ENCODE results near the gene HDAC10.

Gene HDAC10

GRCh38 chr22:50266994-50267393 is 15.9 kb upstream of the HDAC10 start:
- H3K9me3 ChIP-seq (ENCODE audit: control insufficient read depth, low read length), result no peaks in the 10 kb centered on the region
- H3K27ac ChIP-seq (ENCODE audit: low read length, poor library complexity, severe bottlenecking), result no peak overlapping the region
- H3K27me3 ChIP-seq (ENCODE audit: control insufficient read depth in 1 of 2, insufficient read depth in 1 of 2, low read length in 2 of 2), result peaks cover 0 to 22% of the 10 kb centered on the region in 2 experiments

GRCh38 chr22:50264946-50265669 is 14.0 kb upstream of the HDAC10 start:
- Histone ChIP-seq H4K8ac (ENCODE audit: low read length) (no peak overlapping the region), H3K27ac (ENCODE audit: low read length, poor library complexity, severe bottlenecking) (no peak overlapping the region), H3K27me3 (ENCODE audit: control insufficient read depth in 1 of 2, insufficient read depth in 1 of 2, low read length in 2 of 2) (peaks cover 0 to 22% of the 10 kb centered on the region in 2 experiments), H3K9me3 (ENCODE audit: control insufficient read depth, low read length) (no peaks in the 10 kb centered on the region), H3K4me1 (ENCODE audit: control insufficient read depth, insufficient read depth, low read depth, low read length) (peaks cover 35% of the 10 kb centered on the region), H3K4me2 (ENCODE audit: low read length, poor library complexity, severe bottlenecking) (no peak overlapping the region), H2BK15ac (ENCODE audit: low read depth, poor library complexity, severe bottlenecking) (no peak overlapping the region), H4K91ac (ENCODE audit: low read length) (no peak overlapping the region), H3K4me3 (ENCODE audit: insufficient read depth in 1 of 2, low read depth in 1 of 2, low read length in 2 of 2) (no peak overlapping the region), H2BK120ac (ENCODE audit: low read depth, low read length) (no peak overlapping the region), H3K14ac (ENCODE audit: low read length in 2 of 2) (no peak overlapping the region), H3K4ac (ENCODE audit: low read depth in 1 of 2, low read length in 2 of 2) (no peak overlapping the region), H2BK12ac (ENCODE audit: low read length in 2 of 2) (no peak overlapping the region), H2AK5ac (ENCODE audit: low read length, severe bottlenecking) (no peak overlapping the region), H3K79me1 (replicated peaks; ENCODE audit: low read length, poor library complexity, severe bottlenecking) (peaks cover 3% of the 10 kb centered on the region), H3K23ac (ENCODE audit: low read length in 2 of 2) (no peak overlapping the region), H2BK5ac (ENCODE audit: low read depth, low read length, poor library complexity, severe bottlenecking) (no peak overlapping the region), H2AFZ (ENCODE audit: low read depth, low read length) (no peak overlapping the region), H3K9ac (ENCODE audit: low read length) (no peak overlapping the region), H3K18ac (ENCODE audit: low read depth in 1 of 2, low read length in 2 of 2) (no peak overlapping the region), H3K36me3 (ENCODE audit: control insufficient read depth in 1 of 2, insufficient read depth in 2 of 2, low read depth in 1 of 2, low read length in 2 of 2) (peaks cover 0 to 17% of the 10 kb centered on the region in 2 experiments)
- WGBS, result 87% methylated on average over 15 of the region's 15 CpGs
- no peak for DNase-seq

More at GRCh38 chr22:50266994-50267393, 15.9 kb upstream of the HDAC10 start:
- Histone ChIP-seq H3K36me3 (ENCODE audit: control insufficient read depth in 1 of 2, insufficient read depth in 2 of 2, low read depth in 1 of 2, low read length in 2 of 2) (peaks cover 0 to 18% of the 10 kb centered on the region in 2 experiments), H3K4me2 (ENCODE audit: low read length, poor library complexity, severe bottlenecking) (no peak overlapping the region), H3K23ac (ENCODE audit: low read length in 2 of 2) (no peak overlapping the region), H3K18ac (ENCODE audit: low read depth in 1 of 2, low read length in 2 of 2) (no peak overlapping the region), H2BK12ac (ENCODE audit: low read length in 2 of 2) (no peak overlapping the region), H3K14ac (ENCODE audit: low read length in 2 of 2) (no peak overlapping the region), H3K4me1 (ENCODE audit: control insufficient read depth, insufficient read depth, low read depth, low read length) (peaks cover 44% of the 10 kb centered on the region), H2BK120ac (ENCODE audit: low read depth, low read length) (no peak overlapping the region), H2AFZ (ENCODE audit: low read depth, low read length) (no peak overlapping the region), H2BK5ac (ENCODE audit: low read depth, low read length, poor library complexity, severe bottlenecking) (no peak overlapping the region), H4K91ac (ENCODE audit: low read length) (no peak overlapping the region), H3K4ac (ENCODE audit: low read depth in 1 of 2, low read length in 2 of 2) (no peak overlapping the region), H3K79me1 (replicated peaks; ENCODE audit: low read length, poor library complexity, severe bottlenecking) (no peaks in the 10 kb centered on the region), H2BK15ac (ENCODE audit: low read depth, poor library complexity, severe bottlenecking) (no peak overlapping the region), H4K8ac (ENCODE audit: low read length) (no peak overlapping the region), H3K4me3 (ENCODE audit: insufficient read depth in 1 of 2, low read depth in 1 of 2, low read length in 2 of 2) (peak overlapping the region in 1 of 2 experiments; percentile 47), H3K9ac (ENCODE audit: low read length) (no peak overlapping the region), H2AK5ac (ENCODE audit: low read length, severe bottlenecking) (no peak overlapping the region)
- 96% methylated on average over 34 of the region's 37 CpGs for WGBS
- no peak for DNase-seq

- H3K18ac ChIP-seq (ENCODE audit: low read depth in 1 of 2, low read length in 2 of 2), result no peak overlapping the region
- H2AK5ac ChIP-seq (ENCODE audit: low read length, severe bottlenecking), result no peak overlapping the region
- H3K4me1 ChIP-seq (ENCODE audit: control insufficient read depth, insufficient read depth, low read depth, low read length), result peaks cover 37% of the 10 kb centered on the region
- no peak overlapping the region for H3K23ac ChIP-seq (ENCODE audit: low read length in 2 of 2)
- H3K4me2 ChIP-seq (ENCODE audit: low read length, poor library complexity, severe bottlenecking), result no peak overlapping the region
- 94% methylated on average over 15 of the region's 15 CpGs for WGBS
- peaks cover 0 to 22% of the 10 kb centered on the region in 2 experiments for H3K27me3 ChIP-seq (ENCODE audit: control insufficient read depth in 1 of 2, insufficient read depth in 1 of 2, low read length in 2 of 2)
- H2BK12ac ChIP-seq (ENCODE audit: low read length in 2 of 2), result no peak overlapping the region
- H2BK5ac ChIP-seq (ENCODE audit: low read depth, low read length, poor library complexity, severe bottlenecking), result no peak overlapping the region
- no peak overlapping the region for H4K91ac ChIP-seq (ENCODE audit: low read length)
- no peak overlapping the region for H4K8ac ChIP-seq (ENCODE audit: low read length)
- H2BK120ac ChIP-seq (ENCODE audit: low read depth, low read length), result no peak overlapping the region
- DNase-seq, result no peak
- H3K4ac ChIP-seq (ENCODE audit: low read depth in 1 of 2, low read length in 2 of 2), result no peak overlapping the region
- peaks cover 5% of the 10 kb centered on the region for H3K79me1 ChIP-seq (replicated peaks; ENCODE audit: low read length, poor library complexity, severe bottlenecking)
- no peak overlapping the region for H3K27ac ChIP-seq (ENCODE audit: low read length, poor library complexity, severe bottlenecking)
- H3K9me3 ChIP-seq (ENCODE audit: control insufficient read depth, low read length), result no peaks in the 10 kb centered on the region
- no peak overlapping the region for H3K14ac ChIP-seq (ENCODE audit: low read length in 2 of 2)
- H3K9ac ChIP-seq (ENCODE audit: low read length), result no peak overlapping the region
- no peak overlapping the region for H2AFZ ChIP-seq (ENCODE audit: low read depth, low read length)
- H3K4me3 ChIP-seq (ENCODE audit: insufficient read depth in 1 of 2, low read depth in 1 of 2, low read length in 2 of 2), result no peak overlapping the region
- peaks cover 0 to 20% of the 10 kb centered on the region in 2 experiments for H3K36me3 ChIP-seq (ENCODE audit: control insufficient read depth in 1 of 2, insufficient read depth in 2 of 2, low read depth in 1 of 2, low read length in 2 of 2)
- H2BK15ac ChIP-seq (ENCODE audit: low read depth, poor library complexity, severe bottlenecking), result no peak overlapping the region
Observed at GRCh38 chr22:50264104-50264745, 13.2 kb upstream of the HDAC10 start.

DNA sequence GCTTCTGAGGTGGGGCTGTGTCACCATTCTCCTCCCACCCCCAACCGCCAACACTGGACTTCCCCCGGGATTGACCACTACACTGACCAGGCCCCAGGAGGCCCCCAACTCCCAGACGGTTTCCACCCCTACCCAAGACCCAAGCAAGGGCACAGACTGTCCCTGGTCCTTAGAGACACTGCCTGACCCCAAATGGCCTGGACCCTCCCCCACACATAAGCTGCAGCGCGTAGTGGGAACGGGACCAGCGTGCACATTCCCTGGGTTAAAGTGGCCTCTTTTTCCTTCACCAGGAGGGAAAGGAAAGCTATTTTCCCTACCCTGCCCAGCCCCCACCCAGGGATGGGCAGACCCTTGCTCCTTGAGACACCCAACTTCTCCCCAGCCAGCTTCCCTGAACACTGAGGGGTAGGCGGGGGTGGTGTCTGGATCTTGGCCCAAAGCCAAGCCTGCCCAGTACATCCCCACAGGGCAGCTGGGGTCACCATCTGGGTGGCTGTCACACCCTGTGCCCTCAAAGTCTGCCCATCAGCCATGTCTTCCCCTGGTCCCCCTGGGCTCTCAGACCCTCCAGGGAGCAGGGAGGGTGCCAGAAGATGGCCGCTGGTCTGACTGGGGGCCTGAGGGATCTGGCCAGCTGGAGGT is 12.0 kb upstream of the HDAC10 start:
- peak overlapping the region; percentile 27 for H2AK5ac ChIP-seq (ENCODE audit: low read length, severe bottlenecking)
- no peak overlapping the region for H3K4me2 ChIP-seq (ENCODE audit: low read length, poor library complexity, severe bottlenecking)
- no peak overlapping the region for H3K9ac ChIP-seq (ENCODE audit: low read length)
- peak overlapping the region in 1 of 2 experiments; percentile 64 for H3K18ac ChIP-seq (ENCODE audit: low read depth in 1 of 2, low read length in 2 of 2)
- no peak overlapping the region for H3K14ac ChIP-seq (ENCODE audit: low read length in 2 of 2)
- no peak overlapping the region for H3K4me3 ChIP-seq (ENCODE audit: insufficient read depth in 1 of 2, low read depth in 1 of 2, low read length in 2 of 2)
- H3K79me1 ChIP-seq (replicated peaks; ENCODE audit: low read length, poor library complexity, severe bottlenecking), result peaks cover 11% of the 10 kb centered on the region
- no peaks in the 10 kb centered on the region for H3K9me3 ChIP-seq (ENCODE audit: control insufficient read depth, low read length)
- peak overlapping the region in 1 of 2 experiments; percentile 11 for H2BK12ac ChIP-seq (ENCODE audit: low read length in 2 of 2)
- DNase-seq, result no peak
- no peak overlapping the region for H3K27ac ChIP-seq (ENCODE audit: low read length, poor library complexity, severe bottlenecking)
- H3K4ac ChIP-seq (ENCODE audit: low read depth in 1 of 2, low read length in 2 of 2), result peak overlapping the region in 1 of 2 experiments; percentile 62
- 73% methylated on average over 9 of the region's 9 CpGs for WGBS
- no peak overlapping the region for H2BK120ac ChIP-seq (ENCODE audit: low read depth, low read length)
- H3K4me1 ChIP-seq (ENCODE audit: control insufficient read depth, insufficient read depth, low read depth, low read length), result peaks cover 43% of the 10 kb centered on the region
- peak overlapping the region; percentile 68 for H4K8ac ChIP-seq (ENCODE audit: low read length)
- peak overlapping the region in 1 of 2 experiments; percentile 18 for H3K23ac ChIP-seq (ENCODE audit: low read length in 2 of 2)
- H3K36me3 ChIP-seq (ENCODE audit: control insufficient read depth in 1 of 2, insufficient read depth in 2 of 2, low read depth in 1 of 2, low read length in 2 of 2), result peaks cover 0 to 29% of the 10 kb centered on the region in 2 experiments
- peaks cover 0 to 22% of the 10 kb centered on the region in 2 experiments for H3K27me3 ChIP-seq (ENCODE audit: control insufficient read depth in 1 of 2, insufficient read depth in 1 of 2, low read length in 2 of 2)
- peak overlapping the region; percentile 86 for H4K91ac ChIP-seq (ENCODE audit: low read length)
- peak overlapping the region; percentile 75 for H2BK15ac ChIP-seq (ENCODE audit: low read depth, poor library complexity, severe bottlenecking)
- H2BK5ac ChIP-seq (ENCODE audit: low read depth, low read length, poor library complexity, severe bottlenecking), result no peak overlapping the region
- H2AFZ ChIP-seq (ENCODE audit: low read depth, low read length), result no peak overlapping the region
